Suprapubic skin (tissue), 4 donors: ENCODE data around the gene TEX9.

ENCODE experiments used
- EP300 ChIP-seq: sonication (generic); formaldehyde crosslinking; IDR thresholded peaks from one replicate; pipeline ENCODE4 v1.6.1; 2017; ENCODE audit warnings: antibody characterized with exemption
- POLR2A ChIP-seq, 2 donors: fragments of 450-650 bp; IDR thresholded peaks; one replicate each; pipeline ENCODE4 v1.6.1; 2017; ENCODE audit warnings: antibody characterized with exemption in 2 of 2, mild to moderate bottlenecking in 2 of 2, moderate library complexity in 2 of 2
- POLR2AphosphoS5 ChIP-seq, 3 donors: sonication (generic); formaldehyde crosslinking; IDR thresholded peaks; one replicate each; pipeline ENCODE4 v1.6.1; 2017; ENCODE audit warnings: antibody characterized with exemption in 3 of 3
- TF ChIP-seq, protein P1 (sequence below), 2 donors: fragments of 200-600 bp in 1 of 2; fragments of 450-650 bp in 1 of 2; sonication (generic) in 1 of 2; IDR thresholded peaks; one replicate each; pipeline ENCODE4 v1.5.1; 2016 to 2019; ENCODE audit warnings: antibody characterized with exemption in 2 of 2, mild to moderate bottlenecking in 1 of 2, moderate library complexity in 1 of 2

DNA sequence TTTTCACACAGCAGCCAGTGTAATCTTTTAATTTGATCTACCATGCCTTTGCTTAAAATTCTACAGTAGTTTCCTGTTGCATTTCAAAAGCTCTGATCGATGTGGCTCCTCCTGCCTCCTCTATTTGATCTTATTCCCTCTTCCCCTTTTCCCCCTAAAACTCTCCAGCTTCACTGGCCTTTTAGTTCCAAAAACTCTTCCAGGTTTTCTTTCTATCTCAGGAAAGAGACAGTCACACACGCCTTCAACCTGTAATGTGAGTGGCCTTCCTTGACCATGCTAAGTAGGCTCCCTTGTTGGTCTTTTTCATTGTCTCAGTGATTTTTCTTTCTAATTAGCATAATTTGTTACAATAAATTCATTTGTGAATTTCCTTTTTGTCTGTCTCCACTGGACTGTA lies 985 bp downstream of the TEX9 start:
- no peak for TF ChIP-seq POLR2A (IDR thresholded peaks at IDR 0.05)
- TF ChIP-seq, protein P1, sequence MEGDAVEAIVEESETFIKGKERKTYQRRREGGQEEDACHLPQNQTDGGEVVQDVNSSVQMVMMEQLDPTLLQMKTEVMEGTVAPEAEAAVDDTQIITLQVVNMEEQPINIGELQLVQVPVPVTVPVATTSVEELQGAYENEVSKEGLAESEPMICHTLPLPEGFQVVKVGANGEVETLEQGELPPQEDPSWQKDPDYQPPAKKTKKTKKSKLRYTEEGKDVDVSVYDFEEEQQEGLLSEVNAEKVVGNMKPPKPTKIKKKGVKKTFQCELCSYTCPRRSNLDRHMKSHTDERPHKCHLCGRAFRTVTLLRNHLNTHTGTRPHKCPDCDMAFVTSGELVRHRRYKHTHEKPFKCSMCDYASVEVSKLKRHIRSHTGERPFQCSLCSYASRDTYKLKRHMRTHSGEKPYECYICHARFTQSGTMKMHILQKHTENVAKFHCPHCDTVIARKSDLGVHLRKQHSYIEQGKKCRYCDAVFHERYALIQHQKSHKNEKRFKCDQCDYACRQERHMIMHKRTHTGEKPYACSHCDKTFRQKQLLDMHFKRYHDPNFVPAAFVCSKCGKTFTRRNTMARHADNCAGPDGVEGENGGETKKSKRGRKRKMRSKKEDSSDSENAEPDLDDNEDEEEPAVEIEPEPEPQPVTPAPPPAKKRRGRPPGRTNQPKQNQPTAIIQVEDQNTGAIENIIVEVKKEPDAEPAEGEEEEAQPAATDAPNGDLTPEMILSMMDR (IDR thresholded peaks at IDR 0.05) = no peak
- no peak for TF ChIP-seq POLR2AphosphoS5 (IDR thresholded peaks at IDR 0.05)
- no peak for TF ChIP-seq EP300
